ENCODE measurements around the gene HINT3. TPM values are rescaled to one million over a fixed set of nuclear protein-coding genes. Genes with fewer than 3 reads are reported as not detected.

The HINT3 gene
- total and polyA plus RNA-seq, 2 experiments from 2014 or later: 1.8 to 8.0 TPM

- Mint-ChIP-seq H3K27me3 (ENCODE audit: insufficient read depth, low read depth, poor library complexity) (peaks cover 3% of the 10 kb centered on the region), H3K27ac (no peak overlapping the region), H3K4me3 (no peak overlapping the region), H3K36me3 (ENCODE audit: low read depth) (peaks cover 5% of the 10 kb centered on the region; the same call in 2 of the 3 replicates), H3K4me1 (peaks cover 7% of the 10 kb centered on the region), H3K9me3 (peaks cover 16% of the 10 kb centered on the region)
- no peaks in the 10 kb centered on the region for H4K20me1 ChIP-seq (replicated peaks; ENCODE audit: insufficient read depth)
- no peaks in the 10 kb centered on the region for H3K36me3 ChIP-seq (ENCODE audit: insufficient read depth)
- TF ChIP-seq EZH2 (IDR thresholded peaks at IDR 0.05; ENCODE audit: low read depth, unreplicated experiment): no peak
- no peak for TF ChIP-seq CTCF (conservative IDR thresholded peaks at IDR 0.05; ENCODE audit: low read depth in 2 of 2)
- TF ChIP-seq REST (IDR thresholded peaks at IDR 0.05; ENCODE audit: unreplicated experiment): no peak
- no peak for TF ChIP-seq ETS1 (IDR thresholded peaks at IDR 0.05)
- TF ChIP-seq CREB1 (CRISPR knock-in tag; IDR thresholded peaks at IDR 0.05; ENCODE audit: low read depth): no peak
- TF ChIP-seq POLR2AphosphoS5 (IDR thresholded peaks at IDR 0.05; ENCODE audit: low read depth): no peak
- no peak for TF ChIP-seq ZNF462 (CRISPR knock-in tag; IDR thresholded peaks at IDR 0.05)
- no peak for TF ChIP-seq EZH2phosphoT487 (IDR thresholded peaks at IDR 0.05; ENCODE audit: unreplicated experiment)
- no peak for TF ChIP-seq NANOG (IDR thresholded peaks at IDR 0.05; ENCODE audit: borderline replicate concordance)
- no peak for TF ChIP-seq JUNB (IDR thresholded peaks at IDR 0.05; ENCODE audit: unreplicated experiment)
- no peaks in the 10 kb centered on the region for H3K79me2 ChIP-seq (replicated peaks; ENCODE audit: insufficient read depth)
- no peak overlapping the region for H2AFZ ChIP-seq
- H3K4me3 ChIP-seq: no peak overlapping the region
- no peak for DNase-seq (ENCODE audit: low spot score)
- H3F3A ChIP-seq (replicated peaks; ENCODE audit: low read depth): 0 out of 2 replicates have a peak, but pooled peaks cover 3% of the 10 kb centered on the region
- peaks cover 3% of the 10 kb centered on the region; the same call in 1 of the 2 replicates for H3K4me1 ChIP-seq (ENCODE audit: insufficient read depth)
- H3K27ac ChIP-seq (ENCODE audit: low read depth): no peak overlapping the region
- no peaks in the 10 kb centered on the region for H3K9me2 ChIP-seq (ENCODE audit: insufficient read depth)
- H3K4me2 ChIP-seq: no peak overlapping the region
- H3K27me3 ChIP-seq (ENCODE audit: insufficient read depth): no peaks in the 10 kb centered on the region
- no peak for ATAC-seq
These were observed 8.1 kb upstream of the HINT3 start for GRCh38 chr6:125948455-125948854.

All from GM23338 (cell line).